Common myeloid progenitor, CD34-positive (primary cell): Measurements from ENCODE around the gene BANK1.

ENCODE experiments used
- CTCF ChIA-PET: fragments of 350-600 bp; sonication (Branson Sonifier 250); formaldehyde crosslinking; loops from one replicate; lab custom pipeline; 2021; ENCODE audit warnings: antibody characterized with exemption; lab: Charles Lee
- POLR2A ChIA-PET: fragments of 350-600 bp; sonication (Branson Sonifier 250); formaldehyde crosslinking; loops from one replicate; lab custom pipeline; 2021; ENCODE audit warnings: antibody characterized with exemption; lab: Charles Lee
- DNase-seq, 3 donors: peaks; one replicate each; pipeline versions ENCODE4 v3.0.0 to v3.0.0-alpha.2; 2013
- H3K27ac ChIP-seq, 2 experiments: 1 replicate in 1 of 2; 2 replicates in 1 of 2; pipeline ENCODE4 v1.7.0; 2013; ENCODE audit warnings: inconsistent platforms in 2 of 2, low read length in 2 of 2, mild to moderate bottlenecking in 2 of 2, low read depth in 1 of 2, moderate library complexity in 1 of 2; ENCODE audit not compliant: severe bottlenecking in 2 of 2, insufficient read depth in 1 of 2, poor library complexity in 1 of 2
- H3K27me3 ChIP-seq, 5 experiments: replicated peaks in 2 of 5; 1 replicate in 3 of 5; 2 replicates in 2 of 5; pipeline versions ENCODE4 v1.6.1 to v1.7.0; 2013; ENCODE audit warnings: low read length in 4 of 5, mild to moderate bottlenecking in 2 of 5, moderate library complexity in 2 of 5, inconsistent platforms in 1 of 5; ENCODE audit not compliant: insufficient read depth in 5 of 5, control insufficient read depth in 4 of 5
- H3K36me3 ChIP-seq, 4 experiments: 1 replicate in 2 of 4; 2 replicates in 2 of 4; pipeline versions ENCODE4 v1.6.1 to v1.7.0; 2013; ENCODE audit warnings: low read length in 3 of 4, control low read depth in 1 of 4, mild to moderate bottlenecking in 1 of 4; ENCODE audit not compliant: control insufficient read depth in 4 of 4, insufficient read depth in 4 of 4
- H3K4me1 ChIP-seq, 4 experiments: 1 replicate in 3 of 4; 2 replicates in 1 of 4; pipeline versions ENCODE4 v1.6.1 to v1.7.1; 2013; ENCODE audit warnings: low read length in 3 of 4, mild to moderate bottlenecking in 3 of 4, control low read depth in 1 of 4, inconsistent platforms in 1 of 4, moderate library complexity in 1 of 4; ENCODE audit not compliant: control insufficient read depth in 4 of 4, insufficient read depth in 4 of 4; ENCODE audit errors: control extremely low read depth in 1 of 4
- H3K4me3 ChIP-seq, 7 experiments: 1 replicate in 4 of 7; 2 replicates in 3 of 7; pipeline versions ENCODE4 v1.5.1 to v1.7.0; 2013; ENCODE audit warnings: mild to moderate bottlenecking in 7 of 7, low read length in 6 of 7, moderate library complexity in 6 of 7, inconsistent platforms in 2 of 7, low read depth in 2 of 7, control low read depth in 1 of 7; ENCODE audit not compliant: insufficient read depth in 4 of 7, control insufficient read depth in 1 of 7; ENCODE audit errors: extremely low read depth in 1 of 7
- H3K9me3 ChIP-seq, 5 experiments: 1 replicate in 4 of 5; 2 replicates in 1 of 5; pipeline versions ENCODE4 v1.6.1 to v1.7.1; 2013; ENCODE audit warnings: low read length in 4 of 5, mild to moderate bottlenecking in 2 of 5, inconsistent platforms in 1 of 5, low read depth in 1 of 5, moderate library complexity in 1 of 5; ENCODE audit not compliant: control insufficient read depth in 4 of 5, insufficient read depth in 2 of 5; ENCODE audit errors: control extremely low read depth in 1 of 5
- WGBS: methylation state at CpG from one replicate; pipeline ENCODE4 v1.1.5; 2013; ENCODE audit not compliant: insufficient coverage; 5-methylcytosine and 5-hydroxymethylcytosine counted together

Gene BANK1

GRCh38 chr4:101787701-101788316, 2.7 kb upstream of the BANK1 start:
- H3K36me3 ChIP-seq = no peaks in the 10 kb centered on the region
- no peaks in the 10 kb centered on the region for H3K27me3 ChIP-seq
- peaks cover 4 to 37% (median 22%) of the 10 kb centered on the region in 4 experiments for H3K4me1 ChIP-seq
- no peak overlapping the region for H3K4me3 ChIP-seq
- DNase-seq = no peak
- H3K27ac ChIP-seq = no peak overlapping the region
- POLR2A ChIA-PET = no interaction called here
- CTCF ChIA-PET = no interaction called here
- WGBS = 30% methylated on average over 2 of the region's 4 CpGs
- H3K9me3 ChIP-seq = no peaks in the 10 kb centered on the region

- Histone ChIP-seq H3K27me3 (no peaks in the 10 kb centered on the region), H3K4me1 (peaks cover 4 to 32% (median 21%) of the 10 kb centered on the region in 4 experiments), H3K27ac (peak overlapping the region; percentile 72 to 82), H3K9me3 (no peaks in the 10 kb centered on the region), H3K36me3 (no peaks in the 10 kb centered on the region), H3K4me3 (peak overlapping the region; percentile 46 to 82 (median 75))
- no peak for DNase-seq
- POLR2A ChIA-PET = no interaction called here
- 5% methylated on average over 10 of the region's 12 CpGs for WGBS
- CTCF ChIA-PET = no interaction called here
Measured at GRCh38 chr4:101791182-101791558, 640 bp downstream of the BANK1 start.

GRCh38 chr4:101792056-101792590, 1.6 kb downstream of the BANK1 start:
- H3K27me3 ChIP-seq = no peaks in the 10 kb centered on the region
- H3K4me1 ChIP-seq = peaks cover 4 to 32% (median 21%) of the 10 kb centered on the region in 4 experiments
- no CpG with 5 or more reads among the region's 4 CpGs for WGBS
- H3K9me3 ChIP-seq = no peaks in the 10 kb centered on the region
- H3K36me3 ChIP-seq = no peaks in the 10 kb centered on the region
- H3K27ac ChIP-seq = no peak overlapping the region
- DNase-seq = peak in 2 of 3 donors; percentile 51 to 60
- ChIA-PET POLR2A (no interaction called here), CTCF (no interaction called here)
- peak overlapping the region in 3 of 7 experiments; percentile 36 to 82 (median 81) for H3K4me3 ChIP-seq

GRCh38 chr4:101793397-101793796, 2.9 kb downstream of the BANK1 start:
- ChIA-PET POLR2A (no interaction called here), CTCF (interaction anchor here (0.5 kb wide), 1 partner anchor 433 kb away, joined by 3 read pairs; no protein-coding TSS in a partner anchor)
- peaks cover 0 to 3% (median 0%) of the 10 kb centered on the region in 4 experiments for H3K36me3 ChIP-seq
- peaks cover 4 to 30% (median 19%) of the 10 kb centered on the region in 4 experiments for H3K4me1 ChIP-seq
- no peak overlapping the region for H3K4me3 ChIP-seq
- H3K9me3 ChIP-seq = peaks cover 0 to 4% (median 0%) of the 10 kb centered on the region in 5 experiments
- no peak overlapping the region for H3K27ac ChIP-seq
- H3K27me3 ChIP-seq = no peaks in the 10 kb centered on the region
- no peak for DNase-seq

- ChIA-PET CTCF (no interaction called here), POLR2A (no interaction called here)
- Histone ChIP-seq H3K4me1 (peaks cover 4 to 26% (median 18%) of the 10 kb centered on the region in 4 experiments), H3K27ac (no peak overlapping the region), H3K27me3 (no peaks in the 10 kb centered on the region), H3K36me3 (peaks cover 0 to 3% (median 0%) of the 10 kb centered on the region in 4 experiments), H3K4me3 (no peak overlapping the region), H3K9me3 (peaks cover 0 to 4% (median 0%) of the 10 kb centered on the region in 5 experiments)
- DNase-seq = peak in 1 of 3 donors; percentile 13
- no CpG with 5 or more reads among the region's 1 CpG for WGBS
Measured at GRCh38 chr4:101794806-101795205, 4.3 kb downstream of the BANK1 start.

GRCh38 chr4:101795704-101796103, 5.2 kb downstream of the BANK1 start:
- Histone ChIP-seq H3K27ac (no peak overlapping the region), H3K27me3 (no peaks in the 10 kb centered on the region), H3K36me3 (peaks cover 0 to 3% (median 0%) of the 10 kb centered on the region in 4 experiments), H3K4me3 (no peak overlapping the region), H3K9me3 (peaks cover 0 to 4% (median 0%) of the 10 kb centered on the region in 5 experiments), H3K4me1 (peaks cover 4 to 19% (median 15%) of the 10 kb centered on the region in 4 experiments)
- ChIA-PET POLR2A (no interaction called here), CTCF (no interaction called here)
- DNase-seq = no peak

- ChIA-PET CTCF (no interaction called here), POLR2A (no interaction called here)
- H3K36me3 ChIP-seq = peaks cover 0 to 3% (median 0%) of the 10 kb centered on the region in 4 experiments
- no peak overlapping the region for H3K4me3 ChIP-seq
- H3K4me1 ChIP-seq = no peaks in the 10 kb centered on the region
- DNase-seq = no peak
- H3K9me3 ChIP-seq = peaks cover 0 to 4% (median 0%) of the 10 kb centered on the region in 5 experiments
- H3K27me3 ChIP-seq = no peaks in the 10 kb centered on the region
- no peak overlapping the region for H3K27ac ChIP-seq
- WGBS = 86% methylated on average over 1 of the region's 3 CpGs
Measured at GRCh38 chr4:101801958-101802357, 11.4 kb downstream of the BANK1 start.
